NCI-H1417 (cell line): ENCODE data around the gene C11orf24.
"Not testable (repeated sequence)": the region's sequence is repeated elsewhere in the genome, so short reads cannot be mapped to it uniquely, and the experiment has no call there.

Experiments used
- DNase-seq, 3 experiments: peaks; one replicate each; lab custom pipeline; 2025; lab: John Stamatoyannopoulos, UW

Gene C11orf24

GRCh38 chr11:68299517-68299879 is 27.7 kb upstream of the C11orf24 start:
- DNase-seq, result not testable (repeated sequence)

- DNase-seq, result no peak
These were observed 27.1 kb upstream of the C11orf24 start for GRCh38 chr11:68298659-68299516.

DNA sequence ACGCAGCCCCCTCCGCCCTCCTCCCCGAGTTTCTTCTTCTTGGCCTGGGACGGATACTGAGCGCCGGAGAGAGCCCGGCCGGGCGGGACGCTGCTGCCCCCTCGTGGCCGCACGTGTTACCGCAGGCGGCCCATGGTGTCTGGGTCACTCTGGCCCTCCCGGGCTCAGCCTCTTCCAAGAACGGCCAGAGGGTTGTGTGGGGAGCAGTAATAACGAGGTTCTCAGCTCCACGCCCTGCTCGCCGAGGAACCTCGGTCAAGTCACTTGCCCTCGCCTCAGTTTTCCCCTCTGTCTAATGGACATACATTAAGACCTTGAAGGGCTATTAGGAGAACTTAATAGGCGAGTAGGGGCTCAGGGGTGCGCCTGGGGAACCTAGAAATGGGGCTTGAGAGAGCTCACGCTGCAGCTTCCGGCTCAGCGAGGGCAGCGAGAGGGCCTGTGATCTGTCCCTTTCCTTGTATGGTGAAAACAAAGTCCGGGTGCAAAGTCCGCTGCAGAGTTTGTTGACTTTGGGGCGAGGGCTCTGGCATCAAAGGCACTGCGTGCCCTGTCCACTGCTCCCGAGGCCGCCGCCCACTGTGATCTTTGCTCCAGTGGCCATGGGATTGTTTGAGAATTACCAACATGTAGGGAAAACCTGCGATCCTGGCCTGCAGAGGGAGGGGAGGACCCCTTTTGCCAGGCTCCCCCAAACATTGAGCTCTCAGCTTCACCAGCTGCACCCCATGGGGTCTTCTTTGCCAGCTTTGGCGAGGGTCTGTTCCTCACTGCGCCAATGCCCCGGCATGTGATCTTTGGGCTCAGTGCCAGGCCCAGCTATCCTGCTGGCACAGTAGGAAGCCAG is 26.3 kb upstream of the C11orf24 start:
- peak; percentile 41 to 68 (median 47) for DNase-seq

DNA sequence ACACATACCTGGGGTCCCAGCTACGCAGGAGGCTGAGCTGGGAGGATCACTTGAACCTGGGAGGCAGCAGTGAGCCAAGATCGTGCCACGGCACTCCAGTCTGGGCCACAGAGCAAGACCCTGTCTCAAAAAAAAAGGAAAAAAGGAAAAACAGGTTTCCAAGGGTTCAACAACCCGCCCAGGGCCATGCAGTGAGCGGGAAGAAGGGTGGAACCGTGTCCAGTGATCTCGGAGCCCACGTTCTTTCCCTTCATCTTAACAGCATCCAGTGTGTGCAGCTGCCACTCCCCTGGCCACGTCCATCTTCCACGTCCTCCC is 25.7 kb upstream of the C11orf24 start:
- DNase-seq, result no peak

DNA sequence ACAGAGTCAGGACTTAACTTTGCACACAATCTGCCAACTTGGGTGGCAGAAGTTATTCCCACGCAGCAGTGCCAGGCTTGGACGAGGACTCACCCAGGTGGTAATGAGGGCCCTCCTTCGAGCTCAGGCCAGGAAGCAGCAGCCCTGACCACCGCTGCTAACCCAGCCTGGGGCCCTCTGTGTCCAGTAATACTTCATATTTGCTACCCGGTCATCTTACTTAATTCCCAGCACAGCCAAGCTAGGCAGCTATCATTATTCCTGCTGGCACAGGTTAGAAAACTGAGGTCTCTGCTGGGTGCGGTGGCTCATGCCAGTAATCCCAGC is 25.2 kb upstream of the C11orf24 start:
- DNase-seq, result no peak

DNA sequence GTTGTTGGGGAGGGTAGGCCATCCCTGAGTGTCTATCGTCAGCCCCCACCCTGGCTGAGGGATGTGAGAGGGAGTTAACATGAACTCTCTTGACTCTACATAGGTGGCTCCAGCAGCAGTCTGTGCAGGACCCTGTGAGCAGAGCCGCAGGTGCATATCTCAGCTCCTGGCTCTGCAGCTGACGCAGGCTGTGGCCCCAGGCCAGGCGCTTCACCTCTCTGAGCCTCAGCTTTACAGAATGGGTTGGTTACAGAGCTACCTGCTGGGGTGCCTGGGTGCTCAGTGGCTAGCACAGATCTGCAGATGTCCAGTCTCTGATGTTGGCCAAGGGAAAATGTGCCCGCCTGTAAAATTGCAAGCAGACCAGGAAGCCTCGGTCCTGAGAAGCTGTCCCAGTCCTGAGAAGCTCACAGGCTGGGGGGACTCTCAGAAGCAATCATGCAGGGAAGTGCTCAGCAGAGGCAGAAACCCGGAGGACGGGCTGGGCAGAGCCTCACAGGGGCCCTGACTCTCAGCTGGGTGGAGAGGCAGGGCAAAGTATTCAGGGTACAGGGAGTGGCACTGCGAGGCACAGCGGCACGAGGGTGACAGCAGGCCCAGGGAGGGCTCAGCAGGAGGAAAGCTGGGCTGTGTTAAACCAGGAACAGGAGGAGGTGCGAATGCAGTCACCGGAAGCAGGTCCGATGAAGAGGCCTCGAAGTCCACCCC is 24.7 kb upstream of the C11orf24 start:
- DNase-seq, result no peak

DNA sequence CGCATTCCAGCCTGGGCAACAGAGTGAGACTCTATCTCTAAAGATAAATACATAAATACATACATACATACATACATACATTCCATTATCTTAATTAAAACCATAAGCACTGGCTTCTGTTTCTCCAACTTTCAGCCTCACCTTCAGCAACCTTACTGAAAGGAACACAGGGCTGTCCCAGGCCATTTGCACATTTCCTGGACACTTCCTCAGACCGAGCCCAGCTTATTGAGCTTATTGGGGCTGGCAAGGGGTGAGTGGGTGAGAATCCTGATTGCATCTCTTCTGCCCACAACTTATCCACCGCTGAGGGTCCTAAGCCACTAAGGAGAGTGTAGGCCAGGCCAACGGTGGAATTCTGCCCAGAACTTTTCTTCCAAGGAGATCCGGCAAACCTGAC is 24.2 kb upstream of the C11orf24 start:
- DNase-seq, result no peak

GRCh38 chr11:68295271-68295670 is 23.5 kb upstream of the C11orf24 start:
- DNase-seq, result no peak

DNA sequence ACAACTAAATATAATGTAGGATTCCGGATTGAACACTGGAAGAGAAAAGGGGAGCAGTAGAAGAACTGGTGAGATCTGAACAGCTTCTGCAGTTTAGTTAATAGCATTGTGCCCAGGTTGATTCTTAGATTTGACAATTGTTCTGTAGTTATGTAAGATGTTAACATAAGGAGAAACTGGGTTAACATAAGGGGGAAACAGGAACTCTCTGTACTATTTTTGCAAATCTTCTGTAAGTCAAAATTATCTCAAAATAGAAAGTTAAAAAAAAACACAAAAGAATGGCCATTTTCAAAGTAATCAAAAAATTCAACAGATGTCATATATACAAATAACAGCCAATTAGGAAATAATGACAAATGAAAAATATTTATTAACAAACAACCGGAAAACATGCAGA is 21.9 kb upstream of the C11orf24 start:
- DNase-seq, result no peak

GRCh38 chr11:68289456-68289855 is 17.7 kb upstream of the C11orf24 start:
- no peak for DNase-seq

DNA sequence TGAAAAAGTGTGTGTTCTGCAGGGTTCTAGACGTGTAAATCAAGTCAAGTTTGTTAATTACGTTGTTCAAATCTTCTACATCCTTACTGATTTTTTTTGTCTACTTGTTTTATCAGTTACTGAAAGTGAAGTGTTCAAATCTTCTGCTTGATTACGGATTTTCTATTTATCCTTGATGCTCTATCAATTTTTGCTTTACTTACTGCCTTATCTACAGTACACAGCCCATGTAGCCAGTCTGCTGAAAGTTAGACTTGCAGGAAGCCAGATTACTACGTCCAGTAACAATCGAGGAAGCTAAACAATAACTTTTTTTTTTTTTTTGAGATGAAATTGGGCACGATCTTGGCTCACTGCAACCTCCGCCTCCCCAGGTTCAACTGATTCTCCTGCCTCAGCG is 15.6 kb upstream of the C11orf24 start:
- DNase-seq, result no peak

DNA sequence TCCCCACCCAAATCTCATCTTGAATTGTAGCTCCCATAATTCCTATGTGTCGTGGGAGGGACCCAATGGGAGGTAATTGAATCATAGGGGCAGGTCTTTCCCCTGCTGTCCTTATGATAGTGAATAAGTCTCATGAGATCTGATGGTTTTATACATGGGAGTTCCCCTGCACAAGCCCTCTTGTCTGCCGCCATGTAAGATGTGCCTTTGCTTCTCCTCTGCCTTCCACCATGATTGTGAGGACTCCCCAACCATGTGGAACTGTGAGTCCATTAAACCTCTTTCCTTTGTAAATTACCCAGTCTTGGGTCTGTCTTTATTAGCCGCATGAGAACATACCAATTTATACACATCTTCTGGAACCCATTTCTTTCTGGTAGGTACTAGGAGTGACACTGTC is 12.8 kb upstream of the C11orf24 start:
- DNase-seq, result not testable (repeated sequence)

DNA sequence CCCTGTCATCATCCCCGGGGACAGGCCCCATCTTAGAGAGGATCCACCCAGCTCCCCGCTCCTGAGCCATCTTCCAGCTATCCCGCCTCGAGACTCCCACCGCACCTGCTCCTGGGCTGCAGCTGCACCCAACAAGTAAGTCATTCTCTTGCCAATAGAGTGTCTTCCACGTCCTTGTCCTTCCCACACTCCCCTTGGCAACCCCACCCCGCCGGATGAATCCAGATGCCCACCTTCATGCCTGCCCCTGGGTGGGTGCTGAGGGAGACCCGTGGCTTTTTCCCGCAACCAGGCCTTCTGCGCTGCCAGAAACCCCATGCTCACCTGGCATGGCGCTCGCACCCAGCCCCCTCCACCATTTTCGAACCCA is 11.1 kb upstream of the C11orf24 start:
- no peak for DNase-seq

DNA sequence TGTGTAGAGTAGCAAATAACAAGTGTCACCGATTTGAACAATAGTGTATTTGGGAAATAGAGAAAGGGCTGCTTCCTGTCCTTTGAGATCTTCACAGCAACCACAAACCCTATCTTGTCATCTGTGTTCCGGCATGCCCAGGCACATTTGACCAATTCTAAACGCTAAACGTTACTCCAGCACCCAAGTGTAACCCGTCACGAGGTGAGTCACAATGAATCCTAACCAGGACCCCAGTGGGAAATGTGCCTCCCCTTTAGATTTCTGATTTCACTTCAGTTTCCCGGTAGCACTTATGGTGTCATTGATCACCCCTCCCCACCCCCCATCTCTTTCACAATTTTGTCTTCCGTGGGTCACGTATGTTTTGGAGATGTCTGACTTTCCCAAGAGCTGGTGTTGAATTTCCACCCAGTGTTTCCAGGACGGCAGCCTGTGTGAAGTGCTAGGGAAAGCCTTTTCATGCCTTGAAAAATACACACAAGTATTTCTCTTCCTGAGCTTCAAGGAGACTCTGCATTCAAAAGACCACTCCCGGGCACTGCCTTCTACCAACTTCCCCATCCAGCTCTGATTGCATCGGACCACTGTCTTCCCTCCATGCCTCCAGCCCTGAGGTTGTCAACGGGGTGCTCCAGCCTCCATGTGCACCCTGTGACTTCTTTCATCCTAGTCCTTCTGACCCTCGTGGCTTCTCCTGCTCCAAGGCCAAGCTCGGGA is 10.5 kb upstream of the C11orf24 start:
- DNase-seq, result no peak

DNA sequence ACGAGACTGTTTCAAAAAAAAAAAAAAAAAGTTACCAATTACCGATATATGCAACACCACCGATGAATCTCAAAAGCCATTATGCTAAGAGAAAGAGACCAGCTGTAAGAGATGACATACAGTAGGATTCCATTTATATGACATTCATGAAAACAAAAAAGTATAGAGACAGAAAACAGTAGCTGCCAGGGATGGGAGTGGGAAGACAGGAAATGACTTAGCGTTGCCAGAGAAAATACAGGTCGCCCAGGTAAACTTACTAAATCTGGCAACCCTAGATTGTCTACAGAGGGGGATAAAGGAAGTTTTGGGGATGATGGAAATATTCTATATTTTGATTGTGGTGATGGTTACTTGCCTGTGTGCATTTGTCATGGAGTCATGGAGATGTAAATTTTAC is 7.9 kb upstream of the C11orf24 start:
- no peak for DNase-seq

DNA sequence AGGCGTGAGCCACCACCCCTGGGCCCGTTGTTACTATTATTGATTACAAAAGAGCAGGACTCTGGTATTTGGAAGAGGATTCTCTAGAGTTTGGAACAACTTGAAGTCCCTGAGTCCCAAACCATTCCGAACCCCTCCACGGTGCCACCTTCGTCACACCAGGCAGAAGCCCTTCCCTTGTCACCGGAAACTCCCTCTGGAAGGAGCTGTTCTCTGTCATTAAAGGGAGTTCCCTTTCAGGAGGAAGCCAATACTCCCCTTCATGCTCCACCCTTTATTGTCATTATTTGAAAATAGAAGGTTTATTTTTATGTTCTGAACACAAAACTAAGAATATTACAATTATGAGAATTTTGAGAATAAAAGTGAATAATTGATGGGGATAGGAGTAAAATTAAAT is 5.1 kb upstream of the C11orf24 start:
- no peak for DNase-seq

DNA sequence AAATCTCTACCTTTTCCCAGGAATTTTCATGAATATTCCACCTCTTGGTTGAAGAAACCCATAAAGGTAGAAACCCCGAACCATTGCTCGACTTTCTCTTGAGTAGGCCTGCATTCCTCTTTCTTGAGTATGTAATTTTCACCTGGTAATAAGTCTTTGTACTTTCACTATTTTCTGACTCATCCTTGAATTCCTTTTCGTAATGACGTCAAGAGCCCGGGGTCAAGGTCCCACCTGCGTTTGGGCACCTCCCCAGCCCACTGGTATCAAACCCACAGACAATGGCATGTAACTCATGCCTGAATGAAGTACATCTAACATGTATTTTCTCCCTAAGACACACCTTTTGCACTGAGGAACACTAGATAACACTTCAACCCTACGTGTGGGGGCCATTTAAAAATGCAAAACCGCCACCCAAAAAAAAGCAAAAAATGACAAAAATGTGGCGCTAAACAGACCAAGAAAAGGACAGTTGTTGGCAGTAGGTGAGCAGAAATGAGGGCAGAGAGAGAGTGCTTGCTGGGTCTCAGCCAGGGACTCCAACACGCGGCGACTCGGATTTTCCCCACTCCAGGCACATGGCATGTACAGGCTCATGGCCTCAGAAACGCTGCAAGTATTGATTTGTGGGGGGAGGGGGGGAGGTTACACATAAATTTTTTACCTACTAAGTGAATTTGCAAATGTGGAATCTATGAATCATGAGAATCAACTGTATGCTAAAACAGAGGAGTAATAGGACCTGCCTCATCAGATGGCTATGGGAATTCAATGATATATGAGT is 4.1 kb upstream of the C11orf24 start:
- no peak for DNase-seq

DNA sequence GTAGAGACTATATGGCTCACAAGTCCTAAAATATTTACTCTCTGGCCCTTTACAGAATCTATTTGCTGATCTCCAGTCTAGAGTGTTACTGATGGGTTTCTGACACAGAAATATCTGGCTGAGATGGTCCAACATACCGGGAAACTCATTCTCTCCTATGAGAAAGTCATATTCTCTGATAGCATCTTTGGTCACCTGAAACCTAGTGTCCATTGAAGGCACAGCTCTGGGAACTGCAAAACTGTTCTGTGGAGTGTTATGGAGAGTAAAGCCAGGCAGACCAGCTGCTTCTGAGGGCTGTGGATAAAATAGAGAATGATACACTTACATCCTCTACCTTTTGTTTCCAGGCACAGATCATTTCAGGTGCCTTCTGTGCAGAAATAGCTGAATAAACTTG is 2.5 kb upstream of the C11orf24 start:
- no peak for DNase-seq

DNA sequence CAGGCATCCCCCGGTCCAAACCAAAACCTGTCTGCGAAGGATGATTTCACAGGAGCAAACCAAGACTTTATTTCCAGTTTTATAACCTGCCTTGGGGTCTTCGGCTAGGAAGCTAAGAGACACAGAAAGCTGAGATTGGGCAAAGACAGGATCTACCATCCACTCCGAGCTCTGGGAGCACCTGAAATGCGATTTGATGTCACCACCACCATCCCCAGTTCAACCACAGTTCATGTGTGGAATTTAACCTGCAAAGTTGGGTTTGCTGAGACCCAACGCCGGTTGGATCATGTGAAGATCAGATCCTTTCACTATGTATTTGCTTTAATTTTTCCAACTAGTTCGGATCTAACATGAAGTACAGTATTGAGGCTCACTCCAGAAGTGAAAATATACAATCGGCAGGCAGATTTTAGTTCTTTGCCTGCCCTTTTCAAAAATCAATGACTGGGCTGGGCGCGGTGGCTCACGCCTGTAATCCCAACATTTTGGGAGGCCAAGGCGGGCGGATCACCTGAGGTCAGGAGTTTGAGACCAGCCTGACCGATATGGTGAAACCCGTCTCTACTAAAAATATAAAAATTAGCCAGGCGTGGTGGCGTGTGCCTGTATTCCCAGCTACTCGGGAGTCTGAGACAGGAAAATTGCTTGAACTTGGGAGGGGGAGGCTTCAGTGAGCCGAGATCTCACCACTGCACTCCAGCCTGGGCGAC is 1.4 kb upstream of the C11orf24 start:
- DNase-seq, result no peak

DNA sequence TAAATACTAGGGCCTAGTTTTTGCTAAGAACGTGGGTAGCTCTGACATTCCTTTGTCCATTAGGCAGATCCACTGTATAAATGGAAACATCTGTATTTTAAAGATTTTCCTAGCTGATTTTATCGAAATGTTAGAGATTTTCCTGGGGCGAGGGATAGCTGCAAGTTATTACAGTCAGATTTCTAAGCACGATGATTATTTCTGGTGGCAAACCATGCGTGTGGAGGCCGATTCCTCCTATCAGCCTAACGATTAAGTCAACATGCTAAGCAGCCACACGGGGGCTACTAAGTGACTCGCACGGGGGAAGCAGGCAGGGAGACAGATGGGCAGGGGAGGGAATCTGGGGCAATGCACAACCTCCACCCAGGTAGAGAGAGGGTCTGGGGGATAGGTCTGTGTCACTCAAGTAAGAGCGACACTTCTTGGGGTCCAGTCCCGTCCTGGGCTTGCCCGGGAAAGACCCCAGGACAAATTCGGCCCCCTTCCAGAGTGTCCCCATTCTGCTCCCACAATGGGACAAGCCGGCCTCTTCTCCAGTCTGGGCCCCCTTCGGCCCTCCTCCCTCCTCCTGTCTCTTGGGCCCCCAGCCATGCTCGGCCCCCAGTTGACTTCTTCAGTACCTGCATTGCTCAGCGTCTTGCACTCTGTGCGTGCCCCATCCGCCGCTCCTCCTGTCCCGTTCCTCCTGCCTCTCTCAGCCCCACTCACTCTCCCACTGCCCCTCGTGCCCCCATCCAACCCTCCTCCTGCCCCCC is 571 bp downstream of the C11orf24 start:
- peak; percentile 10 to 83 (median 65) for DNase-seq
